DOHH2 (cell line): ENCODE data around the gene CERCAM.

ENCODE experiments used
- H3F3A ChIP-seq: fragments of 200-600 bp; sonication (generic), shearing (Covaris generic); 2 replicates; pipeline ENCODE4 v1.6.0; 2016; ENCODE audit warnings: antibody characterized with exemption, mild to moderate bottlenecking; ENCODE audit not compliant: control insufficient read depth, insufficient read depth
- H3K27ac ChIP-seq: fragments of 200-600 bp; sonication (generic); 2 replicates; pipeline ENCODE4 v1.5.1; 2014; ENCODE audit warnings: low read depth, mild to moderate bottlenecking, low read length, moderate library complexity
- H3K27me3 ChIP-seq: fragments of 200-600 bp; sonication (generic); 2 replicates; pipeline ENCODE4 v1.6.1; 2014; ENCODE audit warnings: mild to moderate bottlenecking, low read length, mixed read lengths; ENCODE audit not compliant: control insufficient read depth
- H3K36me3 ChIP-seq: fragments of 200-600 bp; sonication (generic); 2 replicates; pipeline ENCODE4 v1.6.1; 2014; ENCODE audit warnings: mild to moderate bottlenecking, low read length, moderate library complexity, mixed read lengths; ENCODE audit not compliant: control insufficient read depth
- H3K4me1 ChIP-seq: fragments of 200-600 bp; sonication (generic); 2 replicates; pipeline ENCODE4 v1.6.1; 2014; ENCODE audit warnings: mild to moderate bottlenecking, low read length, mixed read lengths; ENCODE audit not compliant: control insufficient read depth
- H3K4me2 ChIP-seq: fragments of 200-600 bp; sonication (generic); 2 replicates; pipeline ENCODE4 v1.6.0; 2014; ENCODE audit warnings: mild to moderate bottlenecking, low read length, moderate library complexity
- H3K4me3 ChIP-seq: fragments of 200-600 bp; sonication (generic); 2 replicates; pipeline ENCODE4 v1.5.1; 2014; ENCODE audit warnings: mild to moderate bottlenecking, low read length, mixed read lengths
- H3K79me2 ChIP-seq: fragments of 200-600 bp; sonication (generic); 2 replicates; pipeline ENCODE4 v1.6.1; 2014; ENCODE audit warnings: mild to moderate bottlenecking, low read length, mixed read lengths; ENCODE audit not compliant: control insufficient read depth
- H3K9me2 ChIP-seq: fragments of 200-600 bp; sonication (generic); replicated peaks from 2 replicates; pipeline ENCODE4 v1.6.1; 2014; ENCODE audit warnings: mild to moderate bottlenecking, low read length, mixed read lengths; ENCODE audit not compliant: control insufficient read depth
- H3K9me3 ChIP-seq: fragments of 200-600 bp; sonication (generic); 2 replicates; pipeline ENCODE4 v1.6.1; 2014; ENCODE audit warnings: antibody characterized with exemption, low read length, mixed read lengths; ENCODE audit not compliant: control insufficient read depth, insufficient read depth
- H4K20me1 ChIP-seq: fragments of 200-600 bp; sonication (generic); 2 replicates; pipeline ENCODE4 v1.6.0; 2014; ENCODE audit warnings: low read depth, mild to moderate bottlenecking, antibody characterized with exemption, low read length, moderate library complexity; ENCODE audit not compliant: control insufficient read depth, insufficient read depth
- EZH2phosphoT487 ChIP-seq: fragments of 200-600 bp; sonication (generic); IDR thresholded peaks from 2 replicates; pipeline ENCODE4 v1.6.1; 2017; ENCODE audit warnings: borderline replicate concordance, mild to moderate bottlenecking, antibody characterized with exemption, low read length, moderate library complexity, mixed read lengths
- TF ChIP-seq, protein P1 (sequence below): fragments of 200-600 bp; sonication (generic); IDR thresholded peaks from one replicate; pipeline ENCODE4 v1.5.1; 2014; ENCODE audit warnings: antibody characterized with exemption, mild to moderate bottlenecking, low read depth, low read length; ENCODE audit not compliant: poor library complexity, severe bottlenecking

Gene CERCAM

DNA sequence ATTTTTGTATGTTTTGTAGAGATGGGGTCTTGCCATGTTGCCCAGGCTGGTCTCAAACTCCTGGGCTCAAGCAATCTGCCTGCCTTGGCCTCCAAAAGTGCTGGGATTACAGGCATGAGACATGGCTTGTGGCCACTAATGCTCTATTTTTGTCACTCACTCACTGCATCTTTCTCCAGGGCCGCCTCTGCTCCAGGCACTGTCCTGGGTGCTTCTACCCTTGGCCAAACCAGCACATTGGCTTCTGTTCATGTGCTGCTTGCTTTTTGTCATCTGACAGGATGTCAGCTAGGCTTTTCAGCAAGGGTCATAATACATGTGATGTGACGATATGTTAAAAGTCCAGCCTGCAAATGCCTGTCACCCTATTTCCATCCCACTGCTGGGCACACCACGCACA lies 38.4 kb downstream of the CERCAM start:
- H3K79me2 ChIP-seq, result peaks cover 33% of the 10 kb centered on the region
- H3K9me2 ChIP-seq, result no peaks in the 10 kb centered on the region
- H3K4me3 ChIP-seq, result no peak overlapping the region
- no peaks in the 10 kb centered on the region for H3K9me3 ChIP-seq
- no peaks in the 10 kb centered on the region for H3K27me3 ChIP-seq
- peaks cover 11% of the 10 kb centered on the region for H3K4me1 ChIP-seq
- no peak overlapping the region for H3K27ac ChIP-seq
- H3F3A ChIP-seq, result no peaks in the 10 kb centered on the region
- peaks cover 41% of the 10 kb centered on the region for H3K36me3 ChIP-seq
- H4K20me1 ChIP-seq, result no peaks in the 10 kb centered on the region
- no peak overlapping the region for H3K4me2 ChIP-seq
- TF ChIP-seq, protein P1, sequence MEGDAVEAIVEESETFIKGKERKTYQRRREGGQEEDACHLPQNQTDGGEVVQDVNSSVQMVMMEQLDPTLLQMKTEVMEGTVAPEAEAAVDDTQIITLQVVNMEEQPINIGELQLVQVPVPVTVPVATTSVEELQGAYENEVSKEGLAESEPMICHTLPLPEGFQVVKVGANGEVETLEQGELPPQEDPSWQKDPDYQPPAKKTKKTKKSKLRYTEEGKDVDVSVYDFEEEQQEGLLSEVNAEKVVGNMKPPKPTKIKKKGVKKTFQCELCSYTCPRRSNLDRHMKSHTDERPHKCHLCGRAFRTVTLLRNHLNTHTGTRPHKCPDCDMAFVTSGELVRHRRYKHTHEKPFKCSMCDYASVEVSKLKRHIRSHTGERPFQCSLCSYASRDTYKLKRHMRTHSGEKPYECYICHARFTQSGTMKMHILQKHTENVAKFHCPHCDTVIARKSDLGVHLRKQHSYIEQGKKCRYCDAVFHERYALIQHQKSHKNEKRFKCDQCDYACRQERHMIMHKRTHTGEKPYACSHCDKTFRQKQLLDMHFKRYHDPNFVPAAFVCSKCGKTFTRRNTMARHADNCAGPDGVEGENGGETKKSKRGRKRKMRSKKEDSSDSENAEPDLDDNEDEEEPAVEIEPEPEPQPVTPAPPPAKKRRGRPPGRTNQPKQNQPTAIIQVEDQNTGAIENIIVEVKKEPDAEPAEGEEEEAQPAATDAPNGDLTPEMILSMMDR, result no peak
- TF ChIP-seq EZH2phosphoT487, result no peak

DNA sequence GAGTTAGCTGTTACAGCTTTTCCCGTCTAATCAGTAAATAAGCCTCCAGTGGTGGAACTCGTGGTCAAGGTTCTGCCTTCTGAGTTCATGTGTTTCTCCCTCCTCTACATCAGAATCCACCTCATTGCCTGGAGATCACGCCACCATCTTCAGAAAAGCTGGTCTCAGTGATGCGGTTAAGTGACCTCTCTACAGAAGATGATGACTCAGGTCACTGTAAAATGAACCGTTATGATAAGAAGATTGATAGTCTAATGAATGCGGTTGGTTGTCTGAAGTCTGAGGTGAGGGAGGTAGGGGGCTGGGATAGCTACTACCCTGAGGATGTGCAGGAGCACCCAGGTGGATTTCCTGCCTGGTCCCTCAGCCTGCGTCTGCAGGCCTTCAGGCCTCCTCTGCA lies 48.4 kb downstream of the CERCAM start:
- no peaks in the 10 kb centered on the region for H4K20me1 ChIP-seq
- no peak overlapping the region for H3K4me2 ChIP-seq
- peaks cover 5% of the 10 kb centered on the region for H3K4me1 ChIP-seq
- H3K79me2 ChIP-seq, result no peaks in the 10 kb centered on the region
- no peaks in the 10 kb centered on the region for H3K9me3 ChIP-seq
- H3K4me3 ChIP-seq, result no peak overlapping the region
- 0 out of 2 replicates have a peak, but pooled peaks cover 2% of the 10 kb centered on the region for H3F3A ChIP-seq
- H3K27me3 ChIP-seq, result no peaks in the 10 kb centered on the region
- no peak overlapping the region for H3K27ac ChIP-seq
- no peaks in the 10 kb centered on the region for H3K9me2 ChIP-seq
- TF ChIP-seq, protein P1, result no peak
- TF ChIP-seq EZH2phosphoT487, result no peak
- peaks cover 43% of the 10 kb centered on the region for H3K36me3 ChIP-seq

GRCh38 chr9:128470560-128470959 lies 49.9 kb downstream of the CERCAM start:
- no peak overlapping the region for H3K27ac ChIP-seq
- H3K4me2 ChIP-seq, result no peak overlapping the region
- H3K27me3 ChIP-seq, result no peaks in the 10 kb centered on the region
- H3K9me2 ChIP-seq, result no peaks in the 10 kb centered on the region
- H3K36me3 ChIP-seq, result peaks cover 46% of the 10 kb centered on the region
- no peaks in the 10 kb centered on the region for H3K79me2 ChIP-seq
- 0 out of 2 replicates have a peak, but pooled peaks cover 2% of the 10 kb centered on the region for H3F3A ChIP-seq
- no peak for TF ChIP-seq EZH2phosphoT487
- TF ChIP-seq, protein P1, result no peak
- H4K20me1 ChIP-seq, result no peaks in the 10 kb centered on the region
- H3K4me1 ChIP-seq, result peaks cover 5% of the 10 kb centered on the region
- H3K9me3 ChIP-seq, result no peaks in the 10 kb centered on the region
- no peak overlapping the region for H3K4me3 ChIP-seq
